IPS DF 19.7 (cell line): Measurements from ENCODE around the gene RAPGEF6.
"Not testable (repeated sequence)": the region's sequence is repeated elsewhere in the genome, so short reads cannot be mapped to it uniquely, and the experiment has no call there.

ENCODE experiments used
- DNase-seq: peaks from one replicate; pipeline ENCODE4 v3.0.0-alpha.2; 2013; ENCODE audit warnings: low read depth, low spot score

RAPGEF6 gene

DNA sequence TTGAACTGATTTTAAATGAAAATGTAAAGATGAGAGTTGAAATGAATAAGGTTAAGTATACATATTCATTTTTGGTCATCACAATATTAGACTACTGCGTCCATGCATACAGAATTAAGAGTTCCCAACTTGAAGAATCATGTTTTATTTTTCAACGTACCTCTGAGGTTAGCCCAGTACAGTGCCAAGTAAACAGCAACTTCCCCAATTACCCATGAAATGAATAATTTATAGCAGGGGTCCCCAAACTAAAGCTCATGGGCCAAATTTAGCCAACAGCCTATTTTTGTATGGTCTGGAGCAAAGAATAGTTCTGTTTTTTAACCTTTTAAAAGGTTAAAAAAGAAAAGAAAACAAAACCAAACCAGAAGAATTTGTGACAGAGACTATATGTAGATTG, 203.2 kb downstream of the RAPGEF6 start:
- DNase-seq: no peak

DNA sequence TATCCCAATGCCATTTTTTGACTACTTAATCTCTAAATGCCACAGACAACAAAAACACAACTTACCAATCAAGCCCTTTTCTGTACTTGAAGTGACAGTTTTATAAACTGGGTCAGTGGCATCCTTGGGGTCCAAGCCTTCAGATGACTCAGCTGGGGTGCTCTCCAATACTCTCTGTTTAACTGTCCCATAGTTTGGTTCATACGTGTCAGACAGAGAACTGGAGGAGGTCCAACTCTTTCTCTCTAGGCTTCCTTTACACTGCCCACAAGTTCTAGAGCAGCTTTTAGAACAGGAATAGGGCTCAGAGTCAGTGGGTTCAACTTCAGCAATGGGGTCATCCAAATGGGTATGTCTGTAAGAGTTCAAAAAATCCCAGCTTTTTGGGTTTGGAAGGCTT, 204.2 kb downstream of the RAPGEF6 start:
- no peak for DNase-seq

DNA sequence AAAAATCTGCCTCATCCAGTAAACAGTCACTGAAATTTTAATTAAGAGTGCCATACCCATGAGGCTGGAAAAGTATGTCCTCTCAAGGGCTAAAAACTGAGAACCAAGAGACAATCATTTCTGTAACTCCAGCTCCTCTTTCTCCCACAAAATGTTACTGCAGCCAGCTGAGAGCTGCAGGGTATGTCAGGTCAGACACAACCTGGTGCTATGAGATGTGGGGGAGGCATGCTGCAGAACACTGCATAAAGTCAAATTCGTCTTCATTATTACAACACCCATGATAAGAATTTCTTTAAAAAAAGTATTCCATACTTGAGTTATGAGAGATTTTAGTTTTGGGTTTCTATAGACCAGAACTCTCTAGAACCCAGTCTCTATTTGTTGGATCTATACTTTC, 209.0 kb downstream of the RAPGEF6 start:
- no peak for DNase-seq

- no peak for DNase-seq
Measured at GRCh38 chr5:131423056-131423455, 212.0 kb downstream of the RAPGEF6 start.

- DNase-seq: no peak
Measured at GRCh38 chr5:131419877-131420276, 215.2 kb downstream of the RAPGEF6 start.

DNA sequence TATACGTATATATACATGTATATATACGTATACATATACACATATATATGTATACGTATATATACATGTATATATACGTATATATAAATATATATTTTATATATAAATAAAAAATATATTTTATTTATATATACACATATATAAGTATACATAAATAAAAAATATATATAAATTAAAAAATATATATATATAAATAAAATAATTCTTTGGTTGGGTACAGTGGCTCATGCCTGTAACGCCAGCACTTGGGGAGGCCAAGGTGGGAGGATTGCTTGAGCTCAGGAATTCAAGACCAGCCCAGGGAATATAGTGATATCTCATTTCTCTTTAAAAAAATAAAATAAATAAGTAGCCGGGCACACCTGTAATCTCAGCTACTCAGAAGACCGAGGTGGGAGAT, 216.2 kb downstream of the RAPGEF6 start:
- DNase-seq: no peak

GRCh38 chr5:131417240-131417869, 217.7 kb downstream of the RAPGEF6 start:
- peak; percentile 7 for DNase-seq

DNA sequence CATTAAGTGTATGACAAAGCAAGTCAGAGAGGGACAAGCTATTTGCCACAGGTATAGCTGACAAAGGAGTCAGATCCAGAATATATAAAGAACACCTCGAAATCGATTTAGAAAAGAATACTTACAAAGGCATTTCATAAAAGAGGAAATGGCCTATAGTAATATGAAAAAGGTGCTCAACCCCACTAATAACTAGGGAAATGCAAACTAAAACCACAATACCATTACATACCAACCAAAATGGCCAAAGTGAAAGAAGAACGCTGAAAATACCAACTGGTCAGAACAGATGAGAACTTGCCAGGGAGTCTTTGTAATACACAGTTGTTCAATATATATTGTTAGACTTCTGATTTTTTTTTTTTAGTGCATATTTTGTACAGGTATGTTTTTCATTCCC, 218.3 kb downstream of the RAPGEF6 start:
- DNase-seq: no peak

- no peak for DNase-seq
Measured at GRCh38 chr5:131413605-131414559, 221.1 kb downstream of the RAPGEF6 start.

DNA sequence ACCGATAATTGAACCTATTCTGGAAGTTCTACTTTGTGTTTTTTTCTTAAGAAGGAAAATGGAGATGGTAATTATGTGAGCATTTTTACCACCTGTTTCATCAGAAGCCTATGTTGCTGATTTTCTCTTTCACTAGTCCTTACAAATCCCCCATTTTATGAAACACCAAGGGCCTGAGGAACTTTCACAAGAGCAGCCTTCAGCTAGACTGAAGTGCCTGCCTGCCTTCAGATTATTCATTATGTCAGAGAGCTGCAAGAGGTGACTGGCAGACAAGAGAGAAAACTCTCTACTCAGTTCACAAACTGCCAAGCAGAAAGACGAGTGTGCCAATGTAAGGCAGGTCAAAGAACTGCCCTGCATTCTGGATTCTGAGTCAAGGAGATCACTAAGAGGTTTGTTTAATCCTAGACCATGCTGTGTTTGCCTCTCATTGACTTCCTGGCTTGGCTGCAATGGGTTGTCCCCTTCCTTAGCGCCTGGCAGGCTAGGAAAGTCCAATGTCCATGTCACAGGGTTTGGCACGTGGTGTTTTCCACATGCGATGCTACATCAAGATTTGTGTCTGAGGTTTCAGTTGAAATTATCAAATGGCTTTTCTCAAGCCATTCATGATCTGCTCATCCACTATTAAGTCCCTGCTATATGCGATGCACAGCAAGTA, 227.9 kb downstream of the RAPGEF6 start:
- no peak for DNase-seq

- no peak for DNase-seq
Measured at GRCh38 chr5:131406076-131406475, 229.0 kb downstream of the RAPGEF6 start.

DNA sequence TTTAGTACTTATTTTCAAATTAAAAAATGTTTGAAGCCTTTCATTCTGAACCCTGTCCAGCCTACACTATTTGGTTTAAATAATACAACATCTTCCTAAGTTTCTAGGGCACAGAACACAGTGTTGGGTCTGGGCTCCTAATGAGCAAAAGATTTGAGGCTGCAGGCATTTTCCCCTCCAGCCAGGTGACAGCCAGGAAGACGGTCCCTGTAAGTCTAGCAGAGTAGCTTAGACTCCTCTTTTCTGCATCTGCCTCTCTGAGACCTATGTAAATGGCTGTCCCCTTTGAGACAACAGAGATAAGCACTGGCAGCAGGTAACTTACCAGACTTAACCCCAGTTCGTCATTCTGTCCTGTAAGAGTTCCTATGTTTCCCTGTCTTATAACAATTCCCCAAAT, 229.4 kb downstream of the RAPGEF6 start:
- no peak for DNase-seq

DNA sequence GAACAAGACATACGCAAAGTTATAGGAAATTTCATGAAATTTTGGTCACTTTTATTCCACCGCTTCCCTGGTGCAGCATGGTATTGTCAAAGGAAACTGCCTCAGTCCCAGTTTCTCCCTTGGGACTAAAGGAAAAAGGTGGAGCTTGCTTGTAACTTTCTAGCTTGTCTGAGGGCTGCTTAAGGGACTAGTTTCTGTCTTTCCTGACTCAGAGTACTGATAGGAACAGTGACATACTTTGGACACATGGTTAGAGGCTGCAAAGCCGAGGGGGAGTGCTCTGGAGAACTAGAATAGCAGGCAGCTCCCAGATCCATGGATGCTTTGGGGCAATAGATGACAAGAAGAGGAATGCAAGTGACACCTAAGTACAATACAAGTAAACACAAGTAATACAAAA, 234.4 kb downstream of the RAPGEF6 start:
- DNase-seq: no peak

DNA sequence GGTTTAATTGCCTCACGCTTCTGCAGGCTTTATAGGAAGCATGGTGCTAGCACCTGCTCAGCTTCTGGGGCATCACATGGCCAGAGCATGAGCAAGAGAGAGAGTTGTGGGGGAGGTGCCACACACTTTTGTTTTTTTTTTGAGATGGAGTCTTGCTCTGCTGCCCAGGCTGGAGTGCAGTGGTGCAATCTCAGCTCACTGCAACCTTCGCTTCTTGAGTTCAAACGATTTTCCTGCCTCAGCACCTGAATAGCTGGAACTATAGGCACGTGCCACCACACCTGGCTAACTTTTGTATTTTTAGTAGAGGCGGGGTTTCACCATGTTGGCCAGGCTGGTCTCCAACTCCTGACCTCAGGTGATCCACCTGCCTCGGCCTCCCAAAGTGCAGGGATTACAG, 236.0 kb downstream of the RAPGEF6 start:
- DNase-seq: not testable (repeated sequence)

GRCh38 chr5:131396630-131397273, 238.3 kb downstream of the RAPGEF6 start:
- no peak for DNase-seq

GRCh38 chr5:131396015-131396414, 239.0 kb downstream of the RAPGEF6 start:
- DNase-seq: no peak

- DNase-seq: no peak
Measured at GRCh38 chr5:131394128-131394527, 240.9 kb downstream of the RAPGEF6 start.

DNA sequence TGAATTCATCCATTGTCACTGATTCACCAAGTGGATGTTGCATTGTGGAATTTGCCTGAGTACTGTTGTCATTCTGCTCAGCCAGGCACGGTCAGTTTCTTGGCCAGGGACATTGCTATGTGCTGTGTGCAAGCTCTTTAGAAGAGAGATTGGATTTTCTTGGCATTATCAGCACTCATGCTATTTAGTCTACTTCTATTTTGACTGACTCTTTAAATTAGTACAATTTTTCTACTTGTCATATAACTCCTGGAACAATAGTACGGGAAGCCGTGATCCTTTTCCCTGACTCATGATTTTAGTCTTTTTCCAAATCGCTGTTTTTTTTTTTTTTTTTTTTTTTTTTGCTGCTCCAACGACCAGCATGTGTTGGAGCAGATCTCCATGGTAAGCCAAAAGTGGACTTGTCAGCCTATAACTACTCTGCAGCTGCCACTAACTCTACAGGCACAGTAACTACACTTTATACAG, 241.5 kb downstream of the RAPGEF6 start:
- DNase-seq: no peak

- no peak for DNase-seq
Measured at GRCh38 chr5:131392466-131393095, 242.4 kb downstream of the RAPGEF6 start.

- no peak for DNase-seq
Measured at GRCh38 chr5:131389869-131390265, 245.2 kb downstream of the RAPGEF6 start.

GRCh38 chr5:131389096-131389868, 245.7 kb downstream of the RAPGEF6 start:
- no peak for DNase-seq
